PC-3 (cell line): ENCODE results near the gene ZNF358. TPM values are rescaled to one million over a fixed set of nuclear protein-coding genes. Genes with fewer than 3 reads are reported as not detected.

Experiments
- ATAC-seq: fragments of 200-7000 bp; cut with Tn5 transposase; 2 replicates; pipeline ENCODE4 v1.9.1; 2020; ENCODE audit warnings: mild to moderate bottlenecking, moderate library complexity
- BruUV-seq: library from RNA; stranded (reverse); fragments of 400-500 nt; replicated peaks from 2 replicates; lab custom pipeline; 2021; lab: Mats Ljungman, UMichigan
- CTCF ChIA-PET: fragments of 300-600 bp; sonication (Branson Sonifier 250); formaldehyde crosslinking; loops from one replicate; lab custom pipeline; 2022; ENCODE audit warnings: antibody characterized with exemption; lab: Charles Lee
- POLR2A ChIA-PET: fragments of 300-600 bp; sonication (Branson Sonifier 250); formaldehyde crosslinking; loops from one replicate; lab custom pipeline; 2022; ENCODE audit warnings: antibody characterized with exemption; ENCODE audit not compliant: unreplicated experiment; lab: Charles Lee
- DNase-seq: peaks from one replicate; pipeline ENCODE4 v3.0.0-alpha.2; 2015
- H2AFZ ChIP-seq: fragments of 300-600 bp; sonication (generic); 2 replicates; pipeline ENCODE4 v1.6.0; 2016; ENCODE audit warnings: antibody characterized with exemption, low read length
- H3F3A ChIP-seq: fragments of 300-600 bp; sonication (generic); one replicate; pipeline ENCODE4 v1.6.0; 2017; ENCODE audit warnings: antibody characterized with exemption, low read length, control low read depth, mild to moderate bottlenecking; ENCODE audit not compliant: unreplicated experiment
- H3K27ac ChIP-seq: fragments of 300-600 bp; sonication (generic); 2 replicates; pipeline ENCODE4 v1.5.1; 2016; ENCODE audit warnings: mild to moderate bottlenecking, low read length
- H3K27me3 ChIP-seq: fragments of 300-600 bp; sonication (generic); 2 replicates; pipeline ENCODE4 v1.6.1; 2016; ENCODE audit warnings: low read length, mixed read lengths
- H3K36me3 ChIP-seq: fragments of 300-600 bp; sonication (generic); 2 replicates; pipeline ENCODE4 v1.6.1; 2016; ENCODE audit warnings: low read depth, mixed run types, low read length, mixed read lengths
- H3K4me1 ChIP-seq: fragments of 300-600 bp; sonication (generic); 2 replicates; pipeline ENCODE4 v1.5.1; 2016; ENCODE audit warnings: low read length; ENCODE audit not compliant: insufficient read depth
- H3K4me2 ChIP-seq: fragments of 300-600 bp; sonication (generic); 2 replicates; pipeline ENCODE4 v1.6.0; 2016; ENCODE audit warnings: low read length
- H3K4me3 ChIP-seq: fragments of 300-600 bp; sonication (generic); 2 replicates; pipeline ENCODE4 v1.5.1; 2016; ENCODE audit warnings: mild to moderate bottlenecking, low read length, mixed read lengths
- H3K79me2 ChIP-seq: fragments of 300-600 bp; sonication (generic); 2 replicates; pipeline ENCODE4 v1.6.1; 2017; ENCODE audit warnings: low read length, mixed read lengths
- H3K9ac ChIP-seq: fragments of 300-600 bp; sonication (generic); 2 replicates; pipeline ENCODE4 v1.6.0; 2016; ENCODE audit warnings: mild to moderate bottlenecking, low read length
- H3K9me2 ChIP-seq: fragments of 300-600 bp; sonication (generic); replicated peaks from 2 replicates; pipeline ENCODE4 v1.6.1; 2016; ENCODE audit warnings: mixed run types, low read length, mixed read lengths
- H3K9me3 ChIP-seq: fragments of 300-600 bp; sonication (generic); 2 replicates; pipeline ENCODE4 v1.6.1; 2016; ENCODE audit warnings: low read length, mixed read lengths
- H4K20me1 ChIP-seq: fragments of 300-600 bp; sonication (generic); 2 replicates; pipeline ENCODE4 v1.6.1; 2016; ENCODE audit warnings: low read length, mixed read lengths
- EZH2 ChIP-seq: fragments of 300-600 bp; sonication (generic); IDR thresholded peaks from one replicate; pipeline ENCODE4 v1.6.1; 2017; ENCODE audit warnings: antibody characterized with exemption, mild to moderate bottlenecking, low read length; ENCODE audit not compliant: unreplicated experiment
- EZH2phosphoT487 ChIP-seq: fragments of 300-600 bp; sonication (generic); IDR thresholded peaks from 2 replicates; pipeline ENCODE4 v1.6.1; 2018; ENCODE audit warnings: mild to moderate bottlenecking, antibody characterized with exemption, low read length, borderline replicate concordance
- intact Hi-C: fragments of 100-400 bp; cut with micrococcal nuclease; formaldehyde crosslinking; loops from 2 replicates; pipeline ENCODE4 v1.9.0; 2023
- total RNA-seq: library from RNA; depleted of rRNA; stranded (reverse); fragments of >200 nt; gene quantifications from 2 replicates; pipeline ENCODE4 v1.2.3, GENCODE V29; 2014
- TF ChIP-seq, protein P1 (sequence below): fragments of 300-600 bp; sonication (generic); conservative IDR thresholded peaks from 2 replicates; pipeline ENCODE4 v1.5.1; 2017; ENCODE audit warnings: antibody characterized with exemption, low read depth, mild to moderate bottlenecking, low read length

ZNF358 gene
- total RNA-seq, 1 experiment from 2014 or later: 41.6 TPM

DNA sequence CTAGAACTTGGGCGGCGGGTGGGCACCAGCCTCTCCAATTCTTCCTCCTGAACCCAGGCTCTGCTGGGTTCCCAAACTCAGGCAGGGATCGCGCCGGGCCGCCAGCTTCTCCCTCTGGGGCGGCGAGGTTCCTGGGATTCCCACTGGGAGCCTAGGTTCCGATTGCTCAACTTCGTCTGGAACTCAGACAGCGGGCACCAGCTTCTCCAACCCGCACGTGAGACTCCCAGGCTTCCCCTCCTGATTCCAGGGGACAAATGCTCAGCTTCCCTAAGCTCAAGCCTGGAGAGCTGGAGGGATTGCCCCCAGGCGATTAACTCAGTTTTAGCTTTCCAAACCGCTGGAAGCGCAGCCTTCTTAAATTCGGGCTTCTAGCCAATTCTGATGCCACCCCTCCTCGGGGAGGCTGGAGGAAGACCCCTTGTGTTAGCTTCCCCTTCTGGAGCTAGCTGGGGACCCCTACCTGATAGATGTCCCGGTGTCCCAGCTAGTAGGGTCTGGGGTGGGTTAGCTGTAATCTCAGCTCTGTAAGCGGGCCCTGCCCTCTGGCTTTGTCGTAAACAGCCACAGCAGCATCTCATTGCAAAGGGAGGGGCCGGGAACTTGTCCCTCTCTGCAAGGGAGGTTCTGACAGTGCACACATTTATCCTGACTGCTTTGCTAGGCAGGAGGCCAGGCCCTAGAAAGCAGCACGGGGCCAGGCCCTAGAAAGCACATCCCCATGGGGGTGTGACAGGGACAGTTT, 7.2 kb downstream of the ZNF358 start:
- H3K36me3 ChIP-seq: no peaks in the 10 kb centered on the region
- H3K4me1 ChIP-seq: peaks cover 13% of the 10 kb centered on the region
- peak; percentile 49 for ATAC-seq
- DNase-seq: peak; percentile 38
- BruUV-seq: TSS peak; percentile 28
- no peaks in the 10 kb centered on the region for H3K27me3 ChIP-seq
- H3K27ac ChIP-seq: no peak overlapping the region
- H3K79me2 ChIP-seq: peaks cover 13% of the 10 kb centered on the region; the same call in 1 of the 2 replicates
- H3K4me3 ChIP-seq: peak overlapping the region; percentile 78
- intact Hi-C loops: loop anchor here (1.0 kb wide), 1 partner anchor 11 kb away; no protein-coding TSS in a partner anchor
- H3F3A ChIP-seq: no peaks in the 10 kb centered on the region
- peak overlapping the region; percentile 72 for H2AFZ ChIP-seq
- H3K9ac ChIP-seq: peak overlapping the region; percentile 69
- no peaks in the 10 kb centered on the region for H3K9me3 ChIP-seq
- H4K20me1 ChIP-seq: no peaks in the 10 kb centered on the region
- ChIA-PET POLR2A (no interaction called here), CTCF (no interaction called here)
- TF ChIP-seq, protein P1, sequence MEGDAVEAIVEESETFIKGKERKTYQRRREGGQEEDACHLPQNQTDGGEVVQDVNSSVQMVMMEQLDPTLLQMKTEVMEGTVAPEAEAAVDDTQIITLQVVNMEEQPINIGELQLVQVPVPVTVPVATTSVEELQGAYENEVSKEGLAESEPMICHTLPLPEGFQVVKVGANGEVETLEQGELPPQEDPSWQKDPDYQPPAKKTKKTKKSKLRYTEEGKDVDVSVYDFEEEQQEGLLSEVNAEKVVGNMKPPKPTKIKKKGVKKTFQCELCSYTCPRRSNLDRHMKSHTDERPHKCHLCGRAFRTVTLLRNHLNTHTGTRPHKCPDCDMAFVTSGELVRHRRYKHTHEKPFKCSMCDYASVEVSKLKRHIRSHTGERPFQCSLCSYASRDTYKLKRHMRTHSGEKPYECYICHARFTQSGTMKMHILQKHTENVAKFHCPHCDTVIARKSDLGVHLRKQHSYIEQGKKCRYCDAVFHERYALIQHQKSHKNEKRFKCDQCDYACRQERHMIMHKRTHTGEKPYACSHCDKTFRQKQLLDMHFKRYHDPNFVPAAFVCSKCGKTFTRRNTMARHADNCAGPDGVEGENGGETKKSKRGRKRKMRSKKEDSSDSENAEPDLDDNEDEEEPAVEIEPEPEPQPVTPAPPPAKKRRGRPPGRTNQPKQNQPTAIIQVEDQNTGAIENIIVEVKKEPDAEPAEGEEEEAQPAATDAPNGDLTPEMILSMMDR: no peak
- TF ChIP-seq EZH2: no peak
- no peak for TF ChIP-seq EZH2phosphoT487
- H3K4me2 ChIP-seq: peak overlapping the region; percentile 87
- H3K9me2 ChIP-seq: no peaks in the 10 kb centered on the region

DNA sequence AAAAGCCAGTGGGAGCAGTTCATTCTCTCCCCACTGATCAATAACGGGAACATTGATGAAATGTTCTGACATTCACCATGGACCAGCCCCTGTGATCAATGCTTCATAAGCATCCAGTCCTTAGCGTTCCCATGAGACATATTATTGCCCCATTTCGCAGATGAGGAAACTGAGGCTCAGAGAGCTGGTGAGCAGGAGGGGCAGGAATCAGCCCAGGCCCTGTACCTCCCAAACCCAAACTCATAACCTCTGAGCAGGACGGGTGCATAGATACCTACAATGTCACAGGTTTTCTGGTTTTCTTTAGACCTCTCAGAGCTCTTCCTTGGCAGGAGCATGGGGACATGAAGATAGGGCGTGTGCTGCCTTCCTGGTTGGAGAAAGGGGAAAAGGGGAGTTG, 8.6 kb downstream of the ZNF358 start:
- ChIA-PET POLR2A (no interaction called here), CTCF (no interaction called here)
- H3K9ac ChIP-seq: no peak overlapping the region
- H4K20me1 ChIP-seq: no peaks in the 10 kb centered on the region
- no peak overlapping the region for H3K4me2 ChIP-seq
- H3K36me3 ChIP-seq: no peaks in the 10 kb centered on the region; the same call in 1 of the 2 replicates
- no peak for ATAC-seq
- no peak for TF ChIP-seq EZH2phosphoT487
- TF ChIP-seq, protein P1: no peak
- no peak for TF ChIP-seq EZH2
- no peak overlapping the region for H2AFZ ChIP-seq
- intact Hi-C loops: no loop called here
- H3K9me3 ChIP-seq: no peaks in the 10 kb centered on the region
- peaks cover 13% of the 10 kb centered on the region; the same call in 1 of the 2 replicates for H3K79me2 ChIP-seq
- BruUV-seq: no TSS peak
- H3K27ac ChIP-seq: no peak overlapping the region
- peaks cover 13% of the 10 kb centered on the region for H3K4me1 ChIP-seq
- H3K27me3 ChIP-seq: no peaks in the 10 kb centered on the region
- no peak overlapping the region for H3K4me3 ChIP-seq
- no peaks in the 10 kb centered on the region for H3F3A ChIP-seq
- DNase-seq: no peak
- no peaks in the 10 kb centered on the region for H3K9me2 ChIP-seq
